Vagina (tissue), 2 donors: ENCODE data around the gene MAML3. TPM values are rescaled to one million over a fixed set of nuclear protein-coding genes. Genes with fewer than 3 reads are reported as not detected.

ENCODE experiments used
- DNase-seq, 2 donors: peaks; one replicate each; pipeline ENCODE4 v3.0.0-alpha.2; 2017; ENCODE audit errors: extremely low spot score in 2 of 2
- H3K27ac ChIP-seq: fragments of 200-600 bp; sonication (generic); one replicate; pipeline ENCODE4 v1.5.1; 2019
- H3K27me3 ChIP-seq: fragments of 200-600 bp; sonication (generic); one replicate; pipeline ENCODE4 v1.5.1; 2019
- H3K36me3 ChIP-seq, 2 donors: fragments of 200-600 bp; sonication (generic); one replicate each; pipeline ENCODE4 v1.5.1; 2017 to 2019
- H3K4me1 ChIP-seq: fragments of 200-600 bp; sonication (generic); one replicate; pipeline ENCODE4 v1.5.1; 2019
- H3K4me3 ChIP-seq, 2 donors: fragments of 200-600 bp; sonication (generic); 1 replicate in 1 of 2; 2 replicates in 1 of 2; pipeline ENCODE4 v1.5.1; 2016 to 2019
- H3K9me3 ChIP-seq: fragments of 200-600 bp; sonication (generic); one replicate; pipeline ENCODE4 v1.5.1; 2019
- POLR2A ChIP-seq, 2 donors: fragments of 450-650 bp; IDR thresholded peaks; one replicate each; pipeline ENCODE4 v1.6.1; 2017; ENCODE audit warnings: antibody characterized with exemption in 2 of 2, mild to moderate bottlenecking in 2 of 2, moderate library complexity in 2 of 2
- POLR2AphosphoS5 ChIP-seq, 2 donors: sonication (generic); formaldehyde crosslinking; IDR thresholded peaks; one replicate each; pipeline ENCODE4 v1.9.0; 2017; ENCODE audit warnings: antibody characterized with exemption in 2 of 2, mild to moderate bottlenecking in 2 of 2, low read depth in 1 of 2; ENCODE audit not compliant: insufficient read depth in 1 of 2
- intact Hi-C: fragments of 100-400 bp; cut with DNase I; formaldehyde crosslinking; loops from one replicate; pipeline ENCODE4 v1.15.1; 2023
- total RNA-seq: library from RNA; depleted of rRNA; stranded (reverse); fragments of >200 nt; gene quantifications from one replicate; pipeline ENCODE4 v1.2.3, GENCODE V29; 2016
- TF ChIP-seq, protein P1 (sequence below), 3 experiments: fragments of 450-650 bp in 2 of 3; fragments of 200-600 bp in 1 of 3; sonication (generic) in 1 of 3; IDR thresholded peaks; one replicate each; pipeline ENCODE4 v1.5.1; 2017 to 2019; ENCODE audit warnings: antibody characterized with exemption in 3 of 3, mild to moderate bottlenecking in 2 of 3, moderate library complexity in 2 of 3

Gene MAML3
- total RNA-seq, 1 donor from 2014 or later, result 16.2 TPM

DNA sequence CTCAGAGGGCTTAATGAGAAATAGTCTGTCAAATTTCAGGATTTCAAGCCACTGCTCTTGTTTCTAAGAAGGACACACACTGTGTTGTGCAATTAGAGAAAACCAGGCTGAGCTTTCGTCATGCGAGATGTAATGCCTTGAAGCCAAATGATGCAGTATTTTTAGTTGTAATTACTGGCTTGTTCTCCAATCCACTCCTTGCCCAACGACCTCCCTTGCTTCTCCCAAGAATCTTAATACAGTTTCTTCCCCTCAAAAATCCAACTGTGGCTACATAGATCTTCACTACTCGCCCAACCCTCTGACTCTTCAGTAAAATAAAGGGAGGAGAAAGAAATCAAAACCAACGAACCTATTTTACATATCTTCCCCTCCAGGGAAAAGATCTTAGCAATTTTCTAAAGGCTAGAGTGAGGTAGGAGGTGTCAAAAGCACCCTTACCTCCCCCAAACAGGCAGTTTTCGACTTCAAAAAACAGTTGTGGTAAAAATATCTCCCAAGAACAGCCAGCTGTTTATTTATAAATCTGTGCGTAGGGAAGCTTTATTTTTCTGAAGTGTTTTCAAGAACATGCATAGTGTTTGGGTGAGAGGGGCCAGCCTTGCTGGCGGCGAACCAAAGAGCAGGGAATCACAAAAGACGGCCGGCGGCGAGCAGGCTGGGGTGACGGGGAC is 419.6 kb downstream of the MAML3 start:
- no peaks in the 10 kb centered on the region for H3K36me3 ChIP-seq
- H3K4me3 ChIP-seq, result peak overlapping the region; percentile 53 to 54
- no peak for DNase-seq
- intact Hi-C loops, result loop anchor here (2.0 kb wide), 1 partner anchor 518 kb away; no protein-coding TSS in a partner anchor
- peak overlapping the region; percentile 88 for H3K27ac ChIP-seq
- H3K9me3 ChIP-seq, result no peaks in the 10 kb centered on the region
- no peak for TF ChIP-seq POLR2A (IDR thresholded peaks at IDR 0.05)
- TF ChIP-seq POLR2AphosphoS5 (IDR thresholded peaks at IDR 0.05; ENCODE audit: insufficient read depth in 1 of 2, low read depth in 1 of 2), result peak in 1 of 2 donors; percentile 10
- peaks cover 26% of the 10 kb centered on the region for H3K4me1 ChIP-seq
- no peaks in the 10 kb centered on the region for H3K27me3 ChIP-seq

DNA sequence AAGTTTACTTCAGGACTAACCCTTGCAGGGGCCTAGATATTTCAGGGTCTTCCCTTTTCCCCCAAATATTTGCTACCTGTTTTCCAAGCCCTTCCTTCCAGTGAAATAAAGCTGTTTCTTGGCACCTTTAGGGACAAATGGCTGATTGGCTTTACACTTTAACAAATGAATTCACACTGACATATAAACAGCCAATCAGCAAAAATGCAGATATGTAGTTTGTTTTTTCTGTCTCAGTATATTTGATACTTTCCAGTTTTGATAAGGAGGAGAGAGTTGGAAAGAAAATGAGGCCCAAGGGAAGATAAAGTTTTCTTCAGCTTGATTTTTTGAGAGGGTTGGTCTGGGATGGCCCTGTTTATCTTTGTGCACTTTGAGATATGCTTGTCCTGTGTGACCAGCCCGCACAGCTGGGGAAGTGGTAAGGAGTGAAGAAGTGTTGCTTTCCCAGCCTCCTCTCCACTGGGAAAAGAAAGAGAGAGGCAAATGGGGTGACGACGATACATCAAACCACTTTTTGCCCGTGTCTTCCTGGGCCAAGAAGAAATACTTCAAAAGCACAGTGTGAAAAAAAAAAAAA is 420.9 kb downstream of the MAML3 start:
- Histone ChIP-seq H3K4me1 (peaks cover 26% of the 10 kb centered on the region), H3K4me3 (no peak overlapping the region), H3K27ac (no peak overlapping the region), H3K9me3 (no peaks in the 10 kb centered on the region), H3K36me3 (no peaks in the 10 kb centered on the region), H3K27me3 (no peaks in the 10 kb centered on the region)
- intact Hi-C loops, result no loop called here
- TF ChIP-seq POLR2A (IDR thresholded peaks at IDR 0.05) (no peak), POLR2AphosphoS5 (IDR thresholded peaks at IDR 0.05; ENCODE audit: insufficient read depth in 1 of 2, low read depth in 1 of 2) (no peak)
- TF ChIP-seq, protein P1, sequence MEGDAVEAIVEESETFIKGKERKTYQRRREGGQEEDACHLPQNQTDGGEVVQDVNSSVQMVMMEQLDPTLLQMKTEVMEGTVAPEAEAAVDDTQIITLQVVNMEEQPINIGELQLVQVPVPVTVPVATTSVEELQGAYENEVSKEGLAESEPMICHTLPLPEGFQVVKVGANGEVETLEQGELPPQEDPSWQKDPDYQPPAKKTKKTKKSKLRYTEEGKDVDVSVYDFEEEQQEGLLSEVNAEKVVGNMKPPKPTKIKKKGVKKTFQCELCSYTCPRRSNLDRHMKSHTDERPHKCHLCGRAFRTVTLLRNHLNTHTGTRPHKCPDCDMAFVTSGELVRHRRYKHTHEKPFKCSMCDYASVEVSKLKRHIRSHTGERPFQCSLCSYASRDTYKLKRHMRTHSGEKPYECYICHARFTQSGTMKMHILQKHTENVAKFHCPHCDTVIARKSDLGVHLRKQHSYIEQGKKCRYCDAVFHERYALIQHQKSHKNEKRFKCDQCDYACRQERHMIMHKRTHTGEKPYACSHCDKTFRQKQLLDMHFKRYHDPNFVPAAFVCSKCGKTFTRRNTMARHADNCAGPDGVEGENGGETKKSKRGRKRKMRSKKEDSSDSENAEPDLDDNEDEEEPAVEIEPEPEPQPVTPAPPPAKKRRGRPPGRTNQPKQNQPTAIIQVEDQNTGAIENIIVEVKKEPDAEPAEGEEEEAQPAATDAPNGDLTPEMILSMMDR (IDR thresholded peaks at IDR 0.05), result no peak
- no peak for DNase-seq

DNA sequence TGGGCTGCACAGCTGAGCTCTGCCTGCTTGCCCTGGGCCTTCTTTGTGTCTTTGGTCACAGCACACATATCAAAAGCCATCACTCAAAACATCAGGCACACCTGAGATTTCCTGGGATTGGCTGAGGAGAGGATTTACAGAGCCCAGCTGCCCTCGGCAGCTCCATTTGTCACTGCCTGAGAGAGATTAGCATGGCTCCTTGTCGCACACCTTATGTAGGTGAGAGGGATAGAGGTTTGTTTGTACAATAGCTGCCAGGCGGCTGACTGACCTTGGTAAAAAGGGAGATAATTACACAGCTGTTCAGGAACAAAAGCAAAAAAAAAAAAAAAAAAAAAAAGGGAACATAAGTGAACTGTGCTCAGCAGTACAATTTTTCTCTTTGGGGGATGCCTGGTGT is 425.1 kb downstream of the MAML3 start:
- H3K27ac ChIP-seq, result no peak overlapping the region
- no peak for DNase-seq
- intact Hi-C loops, result no loop called here
- H3K4me1 ChIP-seq, result peaks cover 2% of the 10 kb centered on the region
- H3K36me3 ChIP-seq, result no peaks in the 10 kb centered on the region
- no peak for TF ChIP-seq POLR2A (IDR thresholded peaks at IDR 0.05)
- no peak for TF ChIP-seq POLR2AphosphoS5 (IDR thresholded peaks at IDR 0.05; ENCODE audit: insufficient read depth in 1 of 2, low read depth in 1 of 2)
- TF ChIP-seq, protein P1 (IDR thresholded peaks at IDR 0.05), result no peak
- no peak overlapping the region for H3K4me3 ChIP-seq
- no peaks in the 10 kb centered on the region for H3K9me3 ChIP-seq
- no peaks in the 10 kb centered on the region for H3K27me3 ChIP-seq

DNA sequence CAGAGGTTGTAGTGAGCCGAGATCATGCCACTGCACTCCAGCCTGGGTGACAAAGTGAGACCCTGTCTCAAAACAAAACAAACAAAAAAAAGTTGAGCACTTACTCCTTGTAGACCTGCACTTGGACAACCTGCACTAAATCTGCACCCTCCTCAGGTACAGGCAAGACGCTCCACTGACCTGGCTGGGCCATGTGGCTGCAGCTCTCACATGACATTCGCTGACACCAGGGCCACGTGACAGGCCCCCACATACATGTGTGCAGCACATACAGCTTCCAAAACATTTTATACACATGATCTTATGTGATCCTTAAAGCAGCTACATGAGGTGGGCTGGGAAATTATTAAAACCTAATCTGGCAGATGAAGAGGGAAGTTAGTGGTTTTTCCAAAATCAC is 425.8 kb downstream of the MAML3 start:
- intact Hi-C loops, result no loop called here
- no peaks in the 10 kb centered on the region for H3K27me3 ChIP-seq
- H3K36me3 ChIP-seq, result no peaks in the 10 kb centered on the region
- DNase-seq, result no peak
- no peak overlapping the region for H3K4me3 ChIP-seq
- H3K4me1 ChIP-seq, result no peaks in the 10 kb centered on the region
- H3K9me3 ChIP-seq, result no peaks in the 10 kb centered on the region
- H3K27ac ChIP-seq, result no peak overlapping the region
- TF ChIP-seq, protein P1 (IDR thresholded peaks at IDR 0.05), result no peak
- TF ChIP-seq POLR2AphosphoS5 (IDR thresholded peaks at IDR 0.05; ENCODE audit: insufficient read depth in 1 of 2, low read depth in 1 of 2) (no peak), POLR2A (IDR thresholded peaks at IDR 0.05) (no peak)

DNA sequence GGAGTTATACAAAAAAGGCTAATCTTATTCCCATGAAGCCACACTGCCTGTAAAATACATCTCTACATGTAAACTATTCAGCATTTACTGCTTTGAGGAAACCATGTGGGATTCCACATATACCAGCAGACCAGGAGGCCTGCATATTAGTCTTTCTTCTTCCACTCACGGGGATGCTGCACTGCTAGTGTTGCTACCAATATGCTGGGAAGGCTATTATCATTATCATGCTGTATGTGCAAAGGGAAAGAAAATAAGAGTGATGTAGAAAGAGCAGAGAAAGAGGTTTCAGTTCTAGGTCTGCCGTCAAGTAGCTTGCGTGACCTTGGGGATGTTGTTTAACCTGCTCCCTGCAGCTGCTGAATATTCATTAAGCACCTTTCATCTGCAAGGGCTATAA is 427.4 kb downstream of the MAML3 start:
- TF ChIP-seq POLR2AphosphoS5 (IDR thresholded peaks at IDR 0.05; ENCODE audit: insufficient read depth in 1 of 2, low read depth in 1 of 2), result no peak
- TF ChIP-seq, protein P1 (IDR thresholded peaks at IDR 0.05), result no peak
- TF ChIP-seq POLR2A (IDR thresholded peaks at IDR 0.05), result no peak
- H3K27ac ChIP-seq, result no peak overlapping the region
- no peaks in the 10 kb centered on the region for H3K27me3 ChIP-seq
- H3K4me1 ChIP-seq, result no peaks in the 10 kb centered on the region
- H3K4me3 ChIP-seq, result no peak overlapping the region
- intact Hi-C loops, result no loop called here
- no peaks in the 10 kb centered on the region for H3K9me3 ChIP-seq
- no peaks in the 10 kb centered on the region for H3K36me3 ChIP-seq
- DNase-seq, result no peak
